Activated CD4-positive, alpha-beta memory T cell treated with anti-CD3 and anti-CD28 coated beads for 36 hours (primary cell): Measurements from ENCODE around the gene SMAD9. TPM values are rescaled to one million over a fixed set of nuclear protein-coding genes. Genes with fewer than 3 reads are reported as not detected.

ENCODE experiments used
- CTCF ChIA-PET: fragments of 350-600 bp; sonication (Branson Sonifier 250); formaldehyde crosslinking; loops from one replicate; lab custom pipeline; 2021; ENCODE audit warnings: antibody characterized with exemption, inconsistent platforms; lab: Charles Lee
- POLR2A ChIA-PET: fragments of 350-600 bp; sonication (Branson Sonifier 250); formaldehyde crosslinking; loops from one replicate; lab custom pipeline; 2021; ENCODE audit warnings: antibody characterized with exemption; lab: Charles Lee
- DNase-seq: peaks from one replicate; pipeline ENCODE4 v3.0.0-alpha.2; 2020
- H3K27ac Mint-ChIP-seq: one replicate; pipeline ENCODE4 v1.8.0; 2021; ENCODE audit warnings: mixed read lengths
- H3K27me3 Mint-ChIP-seq: one replicate; pipeline ENCODE4 v1.8.0; 2021; ENCODE audit warnings: mixed read lengths
- H3K36me3 Mint-ChIP-seq: one replicate; pipeline ENCODE4 v1.8.0; 2021; ENCODE audit warnings: mixed read lengths
- H3K4me1 Mint-ChIP-seq: one replicate; pipeline ENCODE4 v1.8.0; 2021; ENCODE audit warnings: low read depth, mixed read lengths
- H3K4me3 Mint-ChIP-seq: one replicate; pipeline ENCODE4 v1.8.0; 2021; ENCODE audit warnings: mild to moderate bottlenecking, mixed read lengths
- H3K9me3 Mint-ChIP-seq: one replicate; pipeline ENCODE4 v1.8.0; 2021; ENCODE audit warnings: mixed read lengths
- intact Hi-C: fragments of 100-400 bp; cut with micrococcal nuclease; formaldehyde crosslinking; loops from one replicate; pipeline ENCODE4 v1.15.1; 2023
- total RNA-seq, 2 experiments: library from RNA; stranded (reverse); gene quantifications; one replicate each; pipeline ENCODE4 v1.2.3, GENCODE V29; 2021

SMAD9 gene
- total RNA-seq, 2 experiments from 2014 or later, result not detected

GRCh38 chr13:36822785-36823184, 97.3 kb downstream of the SMAD9 start:
- H3K9me3 Mint-ChIP-seq, result no peaks in the 10 kb centered on the region
- POLR2A ChIA-PET, result no interaction called here
- no peak for DNase-seq
- peaks cover 19% of the 10 kb centered on the region for H3K36me3 Mint-ChIP-seq
- H3K27ac Mint-ChIP-seq, result no peak overlapping the region
- intact Hi-C loops, result no loop called here
- CTCF ChIA-PET, result interaction anchor here (0.6 kb wide), 1 partner anchor 210 kb away, joined by 3 read pairs; no protein-coding TSS in a partner anchor
- H3K4me1 Mint-ChIP-seq, result peaks cover 49% of the 10 kb centered on the region
- no peaks in the 10 kb centered on the region for H3K27me3 Mint-ChIP-seq
- H3K4me3 Mint-ChIP-seq, result peak overlapping the region; percentile 7

DNA sequence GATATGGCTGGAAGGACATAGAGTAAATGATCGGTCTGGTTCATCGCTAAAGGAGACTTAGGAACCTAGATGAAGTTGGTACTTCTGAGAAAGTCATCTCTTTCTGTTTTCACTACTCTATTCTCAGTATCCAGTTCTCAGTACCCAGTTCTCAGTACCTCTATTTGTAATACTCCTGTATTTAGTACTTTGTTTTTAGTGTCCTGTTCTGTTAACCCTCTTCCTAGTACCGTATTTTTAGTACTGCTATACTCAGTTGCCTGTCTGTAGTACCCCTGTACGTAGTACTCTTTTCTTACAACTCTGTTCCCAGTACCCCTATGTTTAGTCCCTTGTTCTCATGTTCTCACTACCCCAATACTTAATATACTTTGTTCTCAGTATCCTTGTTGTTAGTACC, 99.8 kb downstream of the SMAD9 start:
- POLR2A ChIA-PET, result interaction anchor here (0.6 kb wide), 1 partner anchor 98 kb away, joined by 4 read pairs; no protein-coding TSS in a partner anchor

GRCh38 chr13:36819739-36820090, 100.3 kb downstream of the SMAD9 start:
- CTCF ChIA-PET, result no interaction called here
- peak overlapping the region; percentile 91 for H3K4me3 Mint-ChIP-seq

More for the DNA sequence above, 99.8 kb downstream of the SMAD9 start:
- Mint-ChIP-seq H3K27me3 (no peaks in the 10 kb centered on the region), H3K27ac (peak overlapping the region; percentile 82), H3K4me3 (peak overlapping the region; percentile 91), H3K36me3 (peaks cover 15% of the 10 kb centered on the region), H3K9me3 (no peaks in the 10 kb centered on the region), H3K4me1 (peaks cover 49% of the 10 kb centered on the region)
- CTCF ChIA-PET, result no interaction called here
- DNase-seq, result no peak
- intact Hi-C loops, result loop anchor here (1.0 kb wide), 3 partner anchors 14 to 402 kb away; partner anchors contain the start of gene SUPT20H

GRCh38 chr13:36818804-36819738, 101.0 kb downstream of the SMAD9 start, which contains the start of gene RFXAP:
Gene RFXAP, plus strand, starts transcription at chr13:36819222. Its CDS starts 136 bp downstream, at chr13:36819358.
- peaks cover 42% of the 10 kb centered on the region for H3K4me1 Mint-ChIP-seq
- ChIA-PET POLR2A (interaction anchor here (1.0 kb wide), 1 partner anchor 181 kb away, joined by 3 read pairs; the partner anchor contains the start of gene ALG5), CTCF (interaction anchor here (0.6 kb wide), 1 partner anchor 401 kb away, joined by 3 read pairs; no protein-coding TSS in a partner anchor)
- peak within 1 kb of the TSS; percentile 82 for H3K27ac Mint-ChIP-seq
- peak; percentile 92 for DNase-seq
- peak within 1 kb of the TSS; percentile 91 for H3K4me3 Mint-ChIP-seq
- peaks cover 10% of the 10 kb centered on the region for H3K36me3 Mint-ChIP-seq
- no peaks in the 10 kb centered on the region for H3K9me3 Mint-ChIP-seq
- intact Hi-C loops, result loop anchor here (1.0 to 5.0 kb wide), 5 partner anchors 163 to 1530 kb away; partner anchors contain the start of genes ALG5, CCDC169, SPART and UFM1
- H3K27me3 Mint-ChIP-seq, result peaks cover 7% of the 10 kb centered on the region

More at GRCh38 chr13:36819739-36820090, 100.3 kb downstream of the SMAD9 start:
- H3K27ac Mint-ChIP-seq, result peak overlapping the region; percentile 82
- peaks cover under 1% of the 10 kb centered on the region for H3K27me3 Mint-ChIP-seq
- peaks cover 12% of the 10 kb centered on the region for H3K36me3 Mint-ChIP-seq
- no peaks in the 10 kb centered on the region for H3K9me3 Mint-ChIP-seq
- intact Hi-C loops, result loop anchor here (1.0 to 5.0 kb wide), 8 partner anchors 15 to 1529 kb away; partner anchors contain the start of genes ALG5, CCDC169, SPART and SUPT20H
- peak; percentile 56 for DNase-seq
- POLR2A ChIA-PET, result interaction anchor here (0.6 kb wide), 1 partner anchor 97 kb away, joined by 4 read pairs; no protein-coding TSS in a partner anchor
- H3K4me1 Mint-ChIP-seq, result peaks cover 45% of the 10 kb centered on the region

- POLR2A ChIA-PET, result interaction anchor here (1.0 kb wide), 1 partner anchor 182 kb away, joined by 3 read pairs; the partner anchor contains the start of gene ALG5
- no peak for DNase-seq
- H3K4me1 Mint-ChIP-seq, result peaks cover 34% of the 10 kb centered on the region
- H3K4me3 Mint-ChIP-seq, result peak overlapping the region; percentile 91
- H3K36me3 Mint-ChIP-seq, result peaks cover 8% of the 10 kb centered on the region
- peak overlapping the region; percentile 53 for H3K27ac Mint-ChIP-seq
- intact Hi-C loops, result loop anchor here (2.0 to 5.0 kb wide), 2 partner anchors 164 to 1531 kb away; partner anchors contain the start of gene UFM1
- peaks cover 9% of the 10 kb centered on the region for H3K27me3 Mint-ChIP-seq
- no peaks in the 10 kb centered on the region for H3K9me3 Mint-ChIP-seq
- CTCF ChIA-PET, result interaction anchor here (0.6 kb wide), 1 partner anchor 400 kb away, joined by 3 read pairs; no protein-coding TSS in a partner anchor
Measured at GRCh38 chr13:36817996-36818803, 101.8 kb downstream of the SMAD9 start.

DNA sequence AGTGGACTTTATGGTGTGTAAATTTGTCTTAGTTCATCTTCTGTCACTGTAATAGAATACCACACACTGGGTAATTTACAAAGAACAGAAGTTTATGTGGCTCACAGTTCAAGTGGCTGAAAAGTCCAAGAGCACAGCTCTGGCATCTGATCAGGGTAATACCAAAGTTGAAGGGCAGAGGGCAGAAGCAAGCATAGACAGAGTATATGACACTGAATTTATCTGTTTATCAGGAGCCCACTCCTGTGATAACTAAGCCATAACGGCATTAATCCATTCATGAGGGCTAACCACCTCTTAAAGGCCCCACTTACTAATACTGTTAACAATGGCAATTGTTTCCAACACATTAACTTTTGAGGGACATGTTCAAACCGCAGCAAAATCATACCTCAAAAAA, 105.0 kb downstream of the SMAD9 start:
- Mint-ChIP-seq H3K36me3 (no peaks in the 10 kb centered on the region), H3K9me3 (no peaks in the 10 kb centered on the region), H3K4me3 (no peak overlapping the region), H3K27me3 (peaks cover 19% of the 10 kb centered on the region), H3K27ac (no peak overlapping the region), H3K4me1 (peaks cover 7% of the 10 kb centered on the region)
- CTCF ChIA-PET, result interaction anchor here (0.6 to 2.2 kb wide), 7 partner anchors 8 to 167 kb away, joined by 3 to 13 read pairs (median 4); no protein-coding TSS in a partner anchor
- intact Hi-C loops, result loop anchor here (5.0 kb wide), 1 partner anchor 167 kb away; no protein-coding TSS in a partner anchor
- no peak for DNase-seq
- POLR2A ChIA-PET, result no interaction called here

DNA sequence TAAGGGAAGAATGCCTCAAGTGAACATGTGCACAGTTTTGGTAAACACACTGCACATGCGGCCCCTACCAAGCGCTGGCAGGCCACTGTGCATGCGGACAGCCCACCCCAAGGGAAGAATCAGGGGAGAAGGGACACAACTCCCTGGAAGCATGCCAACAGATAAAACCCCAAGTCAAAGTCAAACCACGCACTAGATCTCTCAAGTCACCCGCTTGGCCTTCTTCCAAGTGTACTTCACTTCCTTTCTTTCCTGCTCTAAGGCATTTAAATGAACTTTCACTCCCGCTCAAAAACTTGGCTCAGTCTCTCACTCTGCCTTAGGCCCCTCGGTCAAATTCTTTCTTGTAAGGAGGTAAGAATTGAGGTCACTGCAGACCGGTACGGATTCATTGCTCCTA, 105.6 kb downstream of the SMAD9 start:
- CTCF ChIA-PET, result interaction anchor here (1.4 to 2.2 kb wide), 3 partner anchors 27 to 167 kb away, joined by 4 to 13 read pairs (median 9); no protein-coding TSS in a partner anchor

GRCh38 chr13:36813225-36813624, 106.8 kb downstream of the SMAD9 start:
- peaks cover 2% of the 10 kb centered on the region for H3K4me1 Mint-ChIP-seq
- intact Hi-C loops, result no loop called here
- ChIA-PET CTCF (interaction anchor here (0.8 to 1.0 kb wide), 2 partner anchors 77 to 466 kb away, joined by 3 read pairs; no protein-coding TSS in a partner anchor), POLR2A (no interaction called here)
- no peak overlapping the region for H3K4me3 Mint-ChIP-seq
- peaks cover 21% of the 10 kb centered on the region for H3K27me3 Mint-ChIP-seq
- H3K9me3 Mint-ChIP-seq, result no peaks in the 10 kb centered on the region
- no peak for DNase-seq
- no peak overlapping the region for H3K27ac Mint-ChIP-seq
- no peaks in the 10 kb centered on the region for H3K36me3 Mint-ChIP-seq

More for the DNA sequence above, 105.6 kb downstream of the SMAD9 start:
- Mint-ChIP-seq H3K4me3 (no peak overlapping the region), H3K9me3 (no peaks in the 10 kb centered on the region), H3K27me3 (peaks cover 21% of the 10 kb centered on the region), H3K4me1 (peaks cover 7% of the 10 kb centered on the region), H3K36me3 (no peaks in the 10 kb centered on the region), H3K27ac (no peak overlapping the region)
- POLR2A ChIA-PET, result no interaction called here
- intact Hi-C loops, result no loop called here
- DNase-seq, result no peak

DNA sequence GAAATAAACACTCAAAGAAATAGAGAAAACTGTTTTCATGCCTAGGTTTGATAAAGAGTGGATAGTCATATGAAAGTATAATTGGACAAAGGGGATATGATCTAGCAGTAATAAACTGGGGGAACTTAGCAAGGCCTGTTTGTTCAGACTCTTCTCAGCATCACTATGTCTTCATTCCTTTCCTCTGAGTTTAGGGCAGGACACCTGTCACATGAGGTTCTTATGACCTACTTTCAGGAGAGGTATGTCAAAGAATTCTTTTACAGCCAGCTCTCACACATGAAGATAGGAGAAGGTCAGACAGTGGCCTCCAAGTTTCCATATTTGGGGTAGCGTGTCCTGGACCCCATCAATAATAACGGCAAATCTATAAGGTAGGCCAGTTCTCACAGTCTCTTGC, 112.4 kb downstream of the SMAD9 start:
- ChIA-PET CTCF (no interaction called here), POLR2A (no interaction called here)
- H3K36me3 Mint-ChIP-seq, result no peaks in the 10 kb centered on the region
- H3K27ac Mint-ChIP-seq, result no peak overlapping the region
- intact Hi-C loops, result no loop called here
- peaks cover 36% of the 10 kb centered on the region for H3K27me3 Mint-ChIP-seq
- H3K4me1 Mint-ChIP-seq, result no peaks in the 10 kb centered on the region
- no peak for DNase-seq
- no peak overlapping the region for H3K4me3 Mint-ChIP-seq
- no peaks in the 10 kb centered on the region for H3K9me3 Mint-ChIP-seq

- CTCF ChIA-PET, result interaction anchor here (1.1 kb wide), 1 partner anchor 387 kb away, joined by 4 read pairs; no protein-coding TSS in a partner anchor
- no peaks in the 10 kb centered on the region for H3K9me3 Mint-ChIP-seq
- H3K27me3 Mint-ChIP-seq, result peaks cover 28% of the 10 kb centered on the region
- DNase-seq, result no peak
- H3K36me3 Mint-ChIP-seq, result no peaks in the 10 kb centered on the region
- no peaks in the 10 kb centered on the region for H3K4me1 Mint-ChIP-seq
- intact Hi-C loops, result no loop called here
- H3K27ac Mint-ChIP-seq, result no peak overlapping the region
- no peak overlapping the region for H3K4me3 Mint-ChIP-seq
- POLR2A ChIA-PET, result no interaction called here
Measured at GRCh38 chr13:36806102-36806501, 113.9 kb downstream of the SMAD9 start.

DNA sequence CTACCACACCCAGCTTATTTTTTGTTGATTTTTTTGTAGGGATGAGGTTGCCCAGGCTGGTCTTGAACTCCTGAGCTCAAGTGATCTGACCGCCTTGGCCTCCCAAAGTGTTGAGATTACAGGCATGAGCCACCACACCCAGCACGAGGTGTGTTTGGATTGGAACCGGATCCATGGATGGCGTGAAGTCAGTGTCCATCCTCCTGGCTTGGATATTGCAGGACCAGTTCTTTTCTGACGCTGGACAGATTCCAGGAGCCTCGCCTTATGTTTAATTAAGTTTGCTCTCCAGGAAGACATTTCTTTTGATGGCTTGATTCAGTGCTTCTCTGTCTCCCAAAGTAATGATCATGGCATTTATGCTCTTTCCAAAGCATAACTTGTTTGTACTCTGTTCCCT, 115.5 kb downstream of the SMAD9 start:
- ChIA-PET CTCF (no interaction called here), POLR2A (no interaction called here)
- Mint-ChIP-seq H3K9me3 (no peaks in the 10 kb centered on the region), H3K4me3 (no peak overlapping the region), H3K4me1 (no peaks in the 10 kb centered on the region), H3K36me3 (no peaks in the 10 kb centered on the region), H3K27me3 (peaks cover 25% of the 10 kb centered on the region), H3K27ac (no peak overlapping the region)
- intact Hi-C loops, result no loop called here
- DNase-seq, result no peak
